HEK293 (cell line): Measurements from ENCODE around the gene RAP1B.

Source experiments
- CTCF ChIA-PET: fragments of 350-600 bp; formaldehyde crosslinking; extraction: SDS; loops from one replicate; lab custom pipeline; 2021; ENCODE audit warnings: antibody characterized with exemption; lab: Yijun Ruan, JAX
- POLR2A ChIA-PET: fragments of 300-600 bp; formaldehyde crosslinking; extraction: SDS; loops from one replicate; lab custom pipeline; 2020; ENCODE audit warnings: antibody characterized with exemption, inconsistent platforms; lab: Yijun Ruan, JAX
- H3K27ac ChIP-seq: fragments of 200-500 bp; sonication (Bioruptor generic); 2 replicates; pipeline ENCODE4 v1.5.1; 2014; ENCODE audit warnings: low read depth, low read length, control low read depth, inconsistent platforms; ENCODE audit errors: extremely low read depth
- H3K36me3 ChIP-seq, 2 experiments: fragments of 200-500 bp in 1 of 2; sonication (Bioruptor generic) in 1 of 2; 1 replicate in 1 of 2; 2 replicates in 1 of 2; pipeline ENCODE4 v1.5.1; 2014 to 2017; ENCODE audit warnings: inconsistent platforms in 2 of 2, low read length in 2 of 2; ENCODE audit not compliant: control insufficient read depth in 2 of 2, insufficient read depth in 1 of 2
- H3K4me1 ChIP-seq: fragments of 200-500 bp; sonication (Bioruptor generic); 2 replicates; pipeline ENCODE4 v1.5.1; 2014; ENCODE audit warnings: mild to moderate bottlenecking, low read length, inconsistent platforms; ENCODE audit not compliant: control insufficient read depth, insufficient read depth
- H3K4me3 ChIP-seq: 2 replicates; pipeline ENCODE4 v1.5.1; 2011; ENCODE audit warnings: low read depth, mild to moderate bottlenecking, control low read depth, low read length, moderate library complexity
- H3K9me3 ChIP-seq: fragments of 200-500 bp; sonication (Bioruptor generic); 2 replicates; pipeline ENCODE4 v1.5.1; 2014; ENCODE audit warnings: low read depth, low read length, inconsistent platforms; ENCODE audit not compliant: control insufficient read depth, insufficient read depth
- CTCF ChIP-seq: fragments of 450-650 bp; formaldehyde crosslinking; IDR thresholded peaks from 2 replicates; pipeline ENCODE4 v1.5.1; 2016; ENCODE audit warnings: missing biosample characterization, missing genetic modification characterization
- EGR2 ChIP-seq: fragments of 450-650 bp; formaldehyde crosslinking; IDR thresholded peaks from 2 replicates; pipeline ENCODE4 v1.5.1; 2016; ENCODE audit warnings: low read depth, missing biosample characterization, missing genetic modification characterization
- ELK4 ChIP-seq: IDR thresholded peaks from 2 replicates; pipeline ENCODE4 v1.6.1; 2011; ENCODE audit warnings: mild to moderate bottlenecking, low read depth, low read length, borderline replicate concordance
- HOXC10 ChIP-seq: sonication (generic); formaldehyde crosslinking; IDR thresholded peaks from 2 replicates; pipeline ENCODE4 v1.8.1; 2023; ENCODE audit warnings: mild to moderate bottlenecking, missing genetic modification reagents
- PBX3 ChIP-seq: sonication (generic); formaldehyde crosslinking; IDR thresholded peaks from 2 replicates; pipeline ENCODE4 v1.8.1; 2022; ENCODE audit warnings: mild to moderate bottlenecking, moderate library complexity, missing genetic modification reagents
- PRDM1 ChIP-seq: fragments of 450-650 bp; formaldehyde crosslinking; IDR thresholded peaks from 2 replicates; pipeline ENCODE4; 2016; ENCODE audit warnings: missing biosample characterization, missing genetic modification characterization
- PRDM6 ChIP-seq: fragments of 450-650 bp; formaldehyde crosslinking; IDR thresholded peaks from 2 replicates; pipeline ENCODE4 v1.5.1; 2017; ENCODE audit warnings: missing biosample characterization, missing genetic modification characterization
- RBAK ChIP-seq: fragments of 450-650 bp; formaldehyde crosslinking; IDR thresholded peaks from 2 replicates; pipeline ENCODE4 v1.5.1; 2016; ENCODE audit warnings: missing biosample characterization, missing genetic modification characterization
- ZBTB20 ChIP-seq: fragments of 450-650 bp; formaldehyde crosslinking; IDR thresholded peaks from 2 replicates; pipeline ENCODE4 v1.5.1; 2016; ENCODE audit warnings: missing biosample characterization, missing genetic modification characterization
- ZBTB49 ChIP-seq: fragments of 450-650 bp; formaldehyde crosslinking; IDR thresholded peaks from 2 replicates; pipeline ENCODE4 v1.5.1; 2016; ENCODE audit warnings: missing biosample characterization, missing genetic modification characterization, low read depth
- ZFP3 ChIP-seq: fragments of 450-650 bp; formaldehyde crosslinking; IDR thresholded peaks from 2 replicates; pipeline ENCODE4 v1.5.1; 2016; ENCODE audit warnings: low read depth, missing biosample characterization, missing genetic modification characterization
- ZNF148 ChIP-seq: fragments of 450-650 bp; formaldehyde crosslinking; IDR thresholded peaks from 2 replicates; pipeline ENCODE4 v1.5.0; 2017; ENCODE audit warnings: missing biosample characterization, missing genetic modification characterization, borderline replicate concordance
- ZNF184 ChIP-seq: fragments of 450-650 bp; IDR thresholded peaks from 2 replicates; pipeline ENCODE4 v1.5.1; 2018; ENCODE audit warnings: missing biosample characterization, mild to moderate bottlenecking, missing genetic modification characterization
- ZNF2 ChIP-seq: fragments of 450-650 bp; formaldehyde crosslinking; IDR thresholded peaks from 2 replicates; pipeline ENCODE4 v1.5.1; 2016; ENCODE audit warnings: missing biosample characterization, missing genetic modification characterization
- ZNF202 ChIP-seq: fragments of 450-650 bp; formaldehyde crosslinking; IDR thresholded peaks from 2 replicates; pipeline ENCODE4 v1.5.1; 2016; ENCODE audit warnings: missing biosample characterization, missing genetic modification characterization, borderline replicate concordance
- ZNF585B ChIP-seq: fragments of 450-650 bp; formaldehyde crosslinking; IDR thresholded peaks from 2 replicates; pipeline ENCODE4 v1.5.1; 2016; ENCODE audit warnings: missing biosample characterization, missing genetic modification characterization
- ZNF701 ChIP-seq: fragments of 450-650 bp; formaldehyde crosslinking; IDR thresholded peaks from 2 replicates; pipeline ENCODE4 v1.5.1; 2016; ENCODE audit warnings: missing biosample characterization, missing genetic modification characterization
- ZNF76 ChIP-seq: fragments of 450-650 bp; formaldehyde crosslinking; IDR thresholded peaks from 2 replicates; pipeline ENCODE4; 2016; ENCODE audit warnings: low read depth, missing biosample characterization, missing genetic modification characterization, borderline replicate concordance

Gene RAP1B

GRCh38 chr12:68639396-68639767, 28.7 kb downstream of the RAP1B start (continued):
- TF ChIP-seq ZBTB49 (tag by site-specific recombination) (no peak), ZNF701 (tag by site-specific recombination) (no peak), ZBTB20 (no peak), EGR2 (tag by site-specific recombination) (no peak), HOXC10 (CRISPR knock-in tag) (no peak), ZNF585B (tag by site-specific recombination) (no peak)

GRCh38 chr12:68641138-68641537, 30.4 kb downstream of the RAP1B start:
- H3K4me1 ChIP-seq: peaks cover 8% of the 10 kb centered on the region
- TF ChIP-seq PRDM6 (tag by site-specific recombination) (peak; percentile 34; the same call in 1 of the 2 replicates), ZNF184 (tag by site-specific recombination) (no peak)
- ChIA-PET POLR2A (no interaction called here), CTCF (interaction anchor here (0.6 kb wide), 1 partner anchor 10 kb away, joined by 3 read pairs; no protein-coding TSS in a partner anchor)
- H3K4me3 ChIP-seq: no peak overlapping the region
- H3K9me3 ChIP-seq: no peaks in the 10 kb centered on the region
- peaks cover 4 to 8% of the 10 kb centered on the region in 2 experiments for H3K36me3 ChIP-seq
- H3K27ac ChIP-seq: no peak overlapping the region

GRCh38 chr12:68646484-68646883, 35.8 kb downstream of the RAP1B start:
- Histone ChIP-seq H3K4me3 (no peak overlapping the region), H3K27ac (no peak overlapping the region), H3K4me1 (no peaks in the 10 kb centered on the region), H3K36me3 (peaks cover 18 to 24% of the 10 kb centered on the region in 2 experiments), H3K9me3 (no peaks in the 10 kb centered on the region)
- TF ChIP-seq ELK4 (no peak), ZFP3 (tag by site-specific recombination) (no peak)
- ChIA-PET CTCF (no interaction called here), POLR2A (no interaction called here)

GRCh38 chr12:68647507-68647906, 36.8 kb downstream of the RAP1B start:
- peaks cover 28 to 33% of the 10 kb centered on the region in 2 experiments for H3K36me3 ChIP-seq
- CTCF ChIA-PET: interaction anchor here (0.6 kb wide), 1 partner anchor 21 kb away, joined by 3 read pairs; no protein-coding TSS in a partner anchor
- no peak for TF ChIP-seq CTCF (tag by site-specific recombination)
- no peak for TF ChIP-seq ZNF202
- no peak for TF ChIP-seq ZNF148
- TF ChIP-seq ZNF2: no peak
- no peak for TF ChIP-seq ZNF76 (tag by site-specific recombination)
- no peak for TF ChIP-seq PRDM1
- no peak for TF ChIP-seq PBX3 (CRISPR knock-in tag)
- TF ChIP-seq RBAK (tag by site-specific recombination): no peak
- no peak overlapping the region for H3K27ac ChIP-seq
- no peaks in the 10 kb centered on the region for H3K9me3 ChIP-seq
- no peak overlapping the region for H3K4me3 ChIP-seq
- POLR2A ChIA-PET: no interaction called here
- no peaks in the 10 kb centered on the region for H3K4me1 ChIP-seq
